ENCODE data around the gene CNN2.

Gene CNN2

DNA sequence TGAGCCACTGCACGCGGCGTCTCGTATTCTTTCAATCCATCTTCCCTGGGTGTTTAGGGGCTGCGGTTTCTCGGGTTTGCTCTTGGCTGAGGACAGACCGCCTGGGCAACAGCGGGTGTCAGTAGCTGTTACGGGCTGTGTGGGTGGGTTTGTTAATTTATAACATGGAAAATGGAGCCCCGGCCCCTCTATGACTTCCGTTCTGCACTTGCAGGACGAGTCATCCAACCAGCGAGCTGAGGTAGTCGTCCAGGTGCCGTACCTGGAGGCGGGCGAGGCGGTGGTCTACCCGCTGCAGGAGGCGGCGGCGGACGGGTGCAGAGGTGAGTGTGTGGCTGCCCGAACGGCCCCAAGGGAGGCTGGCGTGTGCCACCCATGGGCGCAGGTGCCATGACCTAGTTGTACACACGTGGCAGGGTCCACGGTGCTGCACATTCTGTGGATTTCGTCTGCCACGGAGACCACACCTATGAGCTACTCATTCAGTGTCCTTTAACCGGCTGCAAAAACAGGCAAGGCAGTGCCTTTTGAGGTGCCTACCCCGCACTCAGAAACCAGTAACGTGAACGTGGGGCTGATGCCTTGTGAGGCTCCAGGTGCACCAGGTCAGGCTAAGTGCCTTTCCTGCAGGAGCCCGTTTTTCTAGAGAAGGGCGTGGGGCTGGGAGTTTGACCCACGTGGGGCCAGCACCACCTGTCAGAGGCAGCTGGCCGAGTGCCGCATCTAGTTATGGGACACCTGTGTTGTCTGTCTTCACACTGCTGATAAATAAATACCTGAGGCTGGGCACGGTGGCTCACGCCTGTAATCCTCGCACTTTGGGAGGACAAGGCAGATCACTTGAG is 57.8 kb downstream of the CNN2 start:
- DNase-seq: no peak

DNA sequence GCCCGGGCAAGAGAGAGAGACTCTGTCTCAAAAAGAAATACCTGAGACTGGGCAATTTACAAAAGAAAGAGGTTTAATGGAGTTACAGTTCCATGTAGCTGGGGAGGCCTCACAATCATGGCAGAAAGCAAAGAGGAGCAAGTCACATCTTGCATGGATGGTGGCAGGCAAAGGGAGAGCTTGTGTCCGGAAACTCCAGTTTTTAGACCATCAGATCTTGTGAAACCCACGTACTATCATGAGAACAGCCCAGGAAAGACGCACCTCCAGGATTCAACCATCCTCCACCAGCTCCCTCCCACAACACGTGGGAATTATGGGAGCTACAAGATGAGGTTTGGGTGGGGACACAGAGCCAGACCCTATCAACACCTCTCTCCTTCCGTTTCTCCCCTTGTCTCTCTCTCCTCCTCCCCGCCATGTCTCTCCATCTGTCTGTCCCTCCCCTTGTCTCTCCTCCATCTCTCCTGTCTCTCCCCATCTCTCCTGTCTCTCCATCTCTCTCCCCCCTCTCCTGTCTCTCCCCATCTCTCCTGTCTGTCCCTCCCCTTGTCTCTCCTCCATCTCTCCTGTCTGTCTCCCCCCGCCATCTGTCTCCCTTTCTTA is 58.7 kb downstream of the CNN2 start:
- DNase-seq: no peak

DNA sequence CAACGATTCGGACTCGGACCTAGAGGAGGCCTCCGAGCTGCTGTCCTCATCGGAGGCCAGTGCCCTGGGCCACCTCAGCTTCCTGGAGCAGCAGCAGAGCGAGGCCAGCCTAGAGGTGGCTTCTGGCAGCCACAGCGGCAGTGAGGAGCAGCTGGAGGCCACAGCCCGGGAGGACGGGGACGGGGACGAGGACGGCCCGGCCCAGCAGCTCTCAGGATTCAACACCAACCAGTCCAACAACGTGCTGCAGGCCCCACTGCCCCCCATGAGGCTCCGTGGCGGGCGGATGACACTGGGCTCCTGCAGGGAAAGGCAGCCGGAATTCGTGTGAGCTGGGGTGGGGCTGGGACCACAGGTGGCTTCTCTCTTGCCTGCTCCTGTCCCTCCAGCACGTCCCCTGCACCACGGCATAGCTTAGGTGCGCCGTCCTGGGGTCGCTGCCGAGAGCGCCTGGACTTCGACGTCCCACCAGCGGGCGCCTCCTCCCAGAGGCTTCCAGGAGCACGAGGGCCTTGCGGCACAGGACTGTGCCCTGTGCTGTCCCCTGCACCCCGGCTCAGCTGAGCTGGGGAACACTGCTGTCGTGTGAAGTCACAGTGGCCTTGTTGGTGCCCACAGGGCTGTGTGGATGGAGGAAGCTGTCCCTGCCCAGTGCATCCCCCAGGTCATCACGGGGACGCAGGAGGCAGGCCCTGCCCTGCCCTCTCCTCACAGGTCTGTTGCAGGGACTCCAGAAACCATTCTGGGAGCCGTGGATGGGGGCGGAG is 59.5 kb downstream of the CNN2 start:
- DNase-seq: no peak

DNA sequence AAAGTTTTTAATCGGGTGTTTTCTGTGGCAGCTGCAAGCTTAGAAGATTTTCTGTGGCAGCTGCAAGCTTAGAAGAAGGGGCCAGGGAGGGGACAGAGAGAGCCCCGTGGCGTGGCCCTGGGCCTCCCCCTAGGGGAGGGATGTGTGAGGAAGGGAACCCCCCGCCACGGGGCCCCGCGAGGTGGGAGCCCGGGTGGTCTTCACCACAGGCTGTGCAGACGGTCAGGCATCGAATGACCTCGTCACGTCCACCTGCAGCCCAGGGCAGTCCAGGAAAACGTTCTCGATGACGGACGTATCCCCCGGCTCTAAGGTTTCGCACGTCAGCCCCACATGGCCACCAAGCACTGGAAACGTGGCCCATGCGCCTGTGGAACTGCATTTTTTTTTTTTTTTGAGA is 60.2 kb downstream of the CNN2 start:
- DNase-seq: no peak

DNA sequence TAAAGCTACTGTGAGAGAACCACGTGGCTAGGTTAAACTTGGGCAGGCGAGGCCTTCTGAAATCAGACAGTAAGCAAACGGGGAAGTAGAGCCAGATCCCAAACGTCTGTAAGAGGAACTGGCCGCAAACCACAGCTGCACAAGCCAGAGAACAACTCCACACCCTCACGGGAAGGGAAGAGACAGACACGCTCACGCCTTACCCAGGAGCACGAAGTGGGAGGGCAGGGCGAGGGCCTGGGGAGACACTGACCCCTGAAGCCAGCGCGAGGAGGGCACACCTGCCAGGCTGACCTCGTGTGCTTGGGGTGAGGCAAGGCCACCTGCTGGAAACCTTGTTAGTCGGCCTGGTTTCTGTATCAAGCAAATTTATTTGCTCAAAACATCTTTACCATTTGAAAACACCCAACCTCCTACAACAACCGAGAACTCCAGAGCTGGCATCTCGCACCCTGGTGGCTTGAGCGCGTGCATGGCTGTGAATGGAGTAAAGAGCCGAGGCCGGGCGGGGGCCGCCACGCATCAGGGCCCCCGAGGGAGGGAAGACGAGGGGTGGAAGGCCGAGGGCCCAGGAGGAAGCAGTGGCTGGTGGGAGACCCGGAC is 61.5 kb downstream of the CNN2 start:
- no peak for DNase-seq

DNA sequence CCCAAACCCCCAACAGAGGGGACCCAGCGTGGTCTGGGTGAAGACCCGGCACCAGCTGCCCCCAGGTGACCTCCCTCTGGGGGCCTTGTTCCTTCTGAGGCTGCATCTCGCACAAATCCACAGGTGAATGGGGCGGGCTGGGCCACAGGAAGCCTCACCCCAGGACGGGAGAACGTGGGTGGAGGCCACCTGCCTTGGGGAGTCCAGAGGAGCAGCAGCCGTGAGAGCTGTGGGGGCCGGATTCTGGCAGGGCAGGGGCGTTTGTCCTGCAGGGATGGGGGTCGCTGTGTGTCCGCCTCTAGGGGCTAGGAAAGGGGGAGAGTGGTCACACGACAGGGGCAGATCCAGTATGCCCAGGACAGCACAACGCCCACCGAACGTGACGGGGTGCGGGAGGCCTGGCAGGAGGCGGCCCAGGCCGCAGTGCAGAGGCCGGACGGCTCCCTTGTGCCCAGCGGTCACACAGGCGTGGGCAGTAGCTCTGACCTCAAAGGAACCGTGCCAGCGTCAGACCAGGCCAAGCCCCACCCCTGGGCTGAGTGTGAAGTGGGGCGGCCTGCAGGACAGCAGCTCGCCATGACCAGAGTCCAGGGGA is 62.1 kb downstream of the CNN2 start:
- DNase-seq: no peak
